UCSD-AML1 (cell line): ENCODE measurements around the gene SNRNP35.
"Not testable (repeated sequence)": the region's sequence is repeated elsewhere in the genome, so short reads cannot be mapped to it uniquely, and the experiment has no call there.

Experiments used
- DNase-seq: peaks from one replicate; lab custom pipeline; 2025; ENCODE audit not compliant: unreplicated experiment; lab: John Stamatoyannopoulos, UW

Gene SNRNP35

GRCh38 chr12:123457980-123458779 is at the start of gene SNRNP35:
TSS of gene SNRNP35 (plus strand) at chr12:123458139. CDS start at chr12:123465541, 7,402 bp downstream.
- peak; percentile 90 for DNase-seq

GRCh38 chr12:123408619-123409018 is 49.3 kb upstream of the SNRNP35 start:
- DNase-seq = not testable (repeated sequence)

DNA sequence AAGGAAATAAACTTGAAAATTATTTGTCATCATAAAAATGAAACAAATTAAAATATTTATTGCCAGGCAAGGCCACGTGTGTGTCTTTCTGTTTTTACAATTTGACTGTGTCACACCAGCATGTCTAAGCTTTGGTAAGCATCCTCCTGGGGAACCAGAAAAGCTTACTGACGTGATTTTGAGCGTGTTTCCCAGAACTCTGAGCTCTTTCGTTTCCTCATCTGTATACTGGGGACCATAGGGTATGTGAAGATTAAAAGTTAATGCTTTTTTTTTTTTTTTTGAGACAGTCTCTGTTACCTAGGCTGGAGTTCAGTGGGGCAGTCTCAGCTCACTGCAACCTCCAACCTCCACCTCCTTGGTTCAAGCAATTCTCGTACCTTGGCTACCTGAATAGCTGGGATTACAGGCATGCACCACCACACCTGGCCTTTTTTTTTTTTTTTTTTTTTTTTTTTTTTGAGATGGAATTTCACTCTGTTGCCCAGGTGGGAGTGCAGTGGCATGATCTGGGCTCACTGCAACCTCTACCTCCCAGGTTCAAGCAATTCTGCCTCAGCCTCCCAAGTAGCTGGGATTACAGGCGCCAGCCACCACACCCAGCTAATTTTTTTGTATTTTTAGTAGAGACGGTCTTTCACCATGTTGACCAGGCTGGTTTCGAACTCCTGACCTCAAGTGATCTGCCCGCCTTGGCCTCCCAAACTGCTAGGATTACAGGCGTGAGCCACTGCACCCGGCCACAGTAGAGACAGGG is 48.5 kb upstream of the SNRNP35 start:
- DNase-seq = not testable (repeated sequence)

- DNase-seq = no peak
These were observed 47.9 kb upstream of the SNRNP35 start for GRCh38 chr12:123410041-123410412.

- DNase-seq = no peak
These were observed 36.6 kb upstream of the SNRNP35 start for GRCh38 chr12:123421314-123421713.

GRCh38 chr12:123427036-123427769 is 30.7 kb upstream of the SNRNP35 start:
- no peak for DNase-seq

GRCh38 chr12:123428591-123428990 is 29.3 kb upstream of the SNRNP35 start:
- no peak for DNase-seq

DNA sequence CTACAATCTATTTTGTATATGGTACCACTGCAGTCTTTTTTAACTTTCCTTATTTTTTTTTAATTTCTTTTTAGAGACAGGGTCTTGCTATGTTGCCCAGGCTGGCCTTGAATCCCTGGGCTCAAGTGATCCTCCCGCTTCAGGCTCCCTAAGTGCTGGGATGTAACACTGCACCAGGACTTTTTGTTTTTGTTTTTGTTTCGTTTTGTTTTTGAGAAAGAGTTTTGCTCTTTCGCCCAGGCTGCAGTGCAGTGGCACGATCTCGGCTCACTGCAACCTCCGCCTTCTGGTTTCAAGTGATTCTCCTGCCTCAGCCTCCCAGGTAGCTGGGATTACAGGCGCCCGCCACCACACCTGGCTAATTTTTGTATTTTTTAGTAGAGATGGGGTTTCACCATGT is 28.8 kb upstream of the SNRNP35 start:
- DNase-seq = not testable (repeated sequence)

- DNase-seq = peak; percentile 64
These were observed 25.8 kb upstream of the SNRNP35 start for GRCh38 chr12:123431951-123432817.

- DNase-seq = no peak
These were observed 24.3 kb upstream of the SNRNP35 start for GRCh38 chr12:123433615-123434014.

- DNase-seq = no peak
These were observed 22.3 kb upstream of the SNRNP35 start for GRCh38 chr12:123435636-123436016.

DNA sequence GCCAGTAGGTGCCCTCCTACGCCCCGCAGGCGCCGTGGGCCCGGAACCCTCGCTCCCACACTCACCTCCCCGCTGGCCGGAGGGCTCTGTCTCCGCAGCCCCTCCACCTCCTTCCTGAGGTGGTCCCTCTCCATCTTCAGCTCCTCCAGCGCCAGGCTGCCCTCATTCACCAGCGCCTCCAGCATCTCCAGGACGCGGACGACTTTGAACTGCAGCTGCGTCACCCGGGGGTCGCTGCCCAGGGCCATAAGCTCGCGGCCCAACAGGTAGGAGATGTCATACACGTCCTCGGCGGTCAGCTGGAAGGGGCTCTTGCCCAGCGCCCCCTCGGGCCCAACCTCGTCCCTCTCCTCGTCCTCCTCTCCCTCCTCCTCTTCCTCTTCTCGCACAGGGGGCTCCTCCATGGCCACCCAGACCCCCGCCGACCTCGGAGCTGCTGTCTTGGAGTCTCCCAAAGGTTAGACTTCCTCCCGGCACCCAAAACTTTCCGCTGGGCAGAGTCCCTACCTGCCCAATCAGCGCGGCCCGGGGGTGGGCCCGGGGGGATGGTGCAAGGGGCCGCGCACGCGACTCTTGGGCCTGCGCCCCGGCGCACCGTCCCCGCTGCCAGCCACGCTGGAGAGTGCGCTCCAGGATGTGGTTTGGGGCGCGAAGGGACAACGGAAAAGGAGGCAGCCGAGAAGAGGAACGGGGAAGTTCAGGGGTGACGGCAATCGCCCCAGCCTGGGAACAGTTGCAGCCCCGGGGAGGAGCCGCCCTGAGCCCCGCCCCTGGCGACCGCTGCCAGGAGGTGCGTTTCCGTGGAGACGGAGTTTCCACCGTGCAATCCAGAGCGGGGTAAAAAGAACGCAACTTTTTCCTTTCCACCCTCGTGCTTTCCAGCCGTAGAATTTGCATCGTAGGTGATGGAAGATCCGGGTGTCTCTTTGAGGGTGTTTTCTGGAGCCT is 21.6 kb upstream of the SNRNP35 start, which contains the start of gene RILPL2:
Gene RILPL2, minus strand, starts transcription at position 668 of the 948 bp plus-strand sequence. Its CDS starts 264 bp downstream, at position 404.
- peak; percentile 97 for DNase-seq

GRCh38 chr12:123441523-123442164 is 16.3 kb upstream of the SNRNP35 start:
- no peak for DNase-seq

DNA sequence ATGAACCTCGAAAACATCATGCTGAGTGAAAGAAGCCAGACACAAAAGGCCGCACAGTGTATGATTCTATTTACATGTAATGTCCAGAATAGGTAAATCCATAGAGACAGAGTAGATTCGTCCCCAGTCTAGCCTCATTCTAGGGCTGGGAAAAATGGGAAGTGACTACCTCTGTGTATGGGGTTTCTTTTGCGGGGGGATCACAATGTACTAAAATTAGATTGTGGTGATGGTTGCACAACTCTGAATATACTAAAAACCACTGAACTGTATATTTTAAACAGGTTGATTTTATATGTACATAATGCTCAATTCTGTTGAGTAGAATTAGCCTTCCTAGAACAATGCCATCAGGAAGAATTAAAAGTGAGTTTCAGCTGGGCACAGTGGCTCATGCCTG is 15.2 kb upstream of the SNRNP35 start:
- DNase-seq = no peak

- no peak for DNase-seq
These were observed 13.6 kb upstream of the SNRNP35 start for GRCh38 chr12:123444092-123445026.

- DNase-seq = no peak
These were observed 12.3 kb upstream of the SNRNP35 start for GRCh38 chr12:123445388-123446332.

DNA sequence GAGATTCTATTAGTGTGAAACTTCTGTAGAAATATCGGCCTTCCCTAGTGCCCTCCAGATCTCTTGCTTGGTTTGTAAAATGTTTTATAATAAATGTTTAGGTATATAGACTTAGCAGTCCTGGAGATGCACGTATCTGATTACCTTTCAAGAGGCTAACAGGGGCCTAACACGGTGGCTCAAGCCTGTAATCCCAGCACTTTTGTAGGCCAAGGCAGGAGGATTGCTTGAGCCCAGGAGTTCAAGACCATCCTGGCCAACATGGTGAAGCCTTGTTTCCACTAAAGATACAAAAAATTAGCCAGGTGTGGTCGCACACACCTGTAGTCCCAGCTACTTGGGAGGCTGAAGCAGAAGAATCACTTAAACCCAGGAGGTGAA is 11.6 kb upstream of the SNRNP35 start:
- DNase-seq = no peak
